Caco-2 (cell line): ENCODE measurements around the gene RPN2. TPM values are rescaled to one million over a fixed set of nuclear protein-coding genes. Genes with fewer than 3 reads are reported as not detected.

Experiments
- BruUV-seq: library from RNA; stranded (reverse); fragments of 400-500 nt; replicated peaks from 2 replicates; lab custom pipeline; 2021; lab: Mats Ljungman, UMichigan
- CTCF ChIA-PET: fragments of 300-600 bp; sonication (Branson Sonifier 250); formaldehyde crosslinking; loops from one replicate; lab custom pipeline; 2022; ENCODE audit warnings: antibody characterized with exemption; lab: Charles Lee
- POLR2A ChIA-PET: fragments of 300-600 bp; sonication (Branson Sonifier 250); formaldehyde crosslinking; loops from one replicate; lab custom pipeline; 2022; ENCODE audit warnings: antibody characterized with exemption; lab: Charles Lee
- DNase-seq, 2 experiments: peaks; one replicate each; pipeline versions ENCODE4 v3.0.0 to v3.0.0-alpha.2; 2020 to 2022
- H3K27me3 ChIP-seq: replicated peaks from 2 replicates; pipeline ENCODE4 v1.6.0; 2011; ENCODE audit warnings: low read length; ENCODE audit not compliant: control insufficient read depth, insufficient read depth
- H3K36me3 ChIP-seq: 2 replicates; pipeline ENCODE4 v1.5.1; 2011; ENCODE audit warnings: low read length; ENCODE audit not compliant: control insufficient read depth, insufficient read depth
- H3K4me1 ChIP-seq: fragments of 250-450 bp; sonication (Bioruptor Pico); 2 replicates; pipeline ENCODE4 v1.5.1; 2020; ENCODE audit warnings: mild to moderate bottlenecking
- H3K4me3 ChIP-seq: 2 replicates; pipeline ENCODE4 v1.5.1; 2011; ENCODE audit warnings: low read depth, mild to moderate bottlenecking, control low read depth, low read length
- H3K9me3 ChIP-seq: fragments of 250-450 bp; sonication (Bioruptor Pico); 2 replicates; pipeline ENCODE4 v1.5.1; 2020; ENCODE audit warnings: mild to moderate bottlenecking, moderate library complexity
- H3K27ac Mint-ChIP-seq: one replicate; pipeline ENCODE4 v1.8.0; 2022; ENCODE audit warnings: mixed read lengths; ENCODE audit not compliant: unreplicated experiment
- H3K27me3 Mint-ChIP-seq: one replicate; pipeline ENCODE4 v1.8.0; 2022; ENCODE audit warnings: mixed read lengths; ENCODE audit not compliant: insufficient read depth, unreplicated experiment
- H3K36me3 Mint-ChIP-seq: one replicate; pipeline ENCODE4 v1.8.0; 2022; ENCODE audit warnings: mild to moderate bottlenecking, mixed read lengths; ENCODE audit not compliant: insufficient read depth, unreplicated experiment
- H3K4me1 Mint-ChIP-seq: one replicate; pipeline ENCODE4 v1.8.0; 2022; ENCODE audit warnings: low read depth, mixed read lengths; ENCODE audit not compliant: unreplicated experiment
- H3K4me3 Mint-ChIP-seq: one replicate; pipeline ENCODE4 v1.8.0; 2022; ENCODE audit warnings: mild to moderate bottlenecking, moderate library complexity, mixed read lengths; ENCODE audit not compliant: unreplicated experiment
- H3K9me3 Mint-ChIP-seq: one replicate; pipeline ENCODE4 v1.8.0; 2022; ENCODE audit warnings: mixed read lengths; ENCODE audit not compliant: unreplicated experiment
- intact Hi-C: fragments of 100-400 bp; cut with micrococcal nuclease; formaldehyde crosslinking; loops from one replicate; pipeline ENCODE4 v1.10.0; 2022; ENCODE audit not compliant: unreplicated experiment
- total RNA-seq: library from RNA; stranded (reverse); gene quantifications from 2 replicates; pipeline ENCODE4 v1.2.3, GENCODE V29; 2022
- TF ChIP-seq, protein P1 (sequence below), 2 experiments: fragments of 200-600 bp in 1 of 2; IDR thresholded peaks; 1 replicate in 1 of 2; 2 replicates in 1 of 2; pipeline versions ENCODE4 v1.5.1 to v1.8.0; 2011 to 2022; ENCODE audit warnings: antibody characterized with exemption in 1 of 2, control low read depth in 1 of 2, inconsistent platforms in 1 of 2, low read depth in 1 of 2, low read length in 1 of 2, mild to moderate bottlenecking in 1 of 2, moderate library complexity in 1 of 2; ENCODE audit not compliant: insufficient read depth in 1 of 2, severe bottlenecking in 1 of 2, unreplicated experiment in 1 of 2

The RPN2 gene
- total RNA-seq, 1 experiment from 2014 or later = 838 TPM

DNA sequence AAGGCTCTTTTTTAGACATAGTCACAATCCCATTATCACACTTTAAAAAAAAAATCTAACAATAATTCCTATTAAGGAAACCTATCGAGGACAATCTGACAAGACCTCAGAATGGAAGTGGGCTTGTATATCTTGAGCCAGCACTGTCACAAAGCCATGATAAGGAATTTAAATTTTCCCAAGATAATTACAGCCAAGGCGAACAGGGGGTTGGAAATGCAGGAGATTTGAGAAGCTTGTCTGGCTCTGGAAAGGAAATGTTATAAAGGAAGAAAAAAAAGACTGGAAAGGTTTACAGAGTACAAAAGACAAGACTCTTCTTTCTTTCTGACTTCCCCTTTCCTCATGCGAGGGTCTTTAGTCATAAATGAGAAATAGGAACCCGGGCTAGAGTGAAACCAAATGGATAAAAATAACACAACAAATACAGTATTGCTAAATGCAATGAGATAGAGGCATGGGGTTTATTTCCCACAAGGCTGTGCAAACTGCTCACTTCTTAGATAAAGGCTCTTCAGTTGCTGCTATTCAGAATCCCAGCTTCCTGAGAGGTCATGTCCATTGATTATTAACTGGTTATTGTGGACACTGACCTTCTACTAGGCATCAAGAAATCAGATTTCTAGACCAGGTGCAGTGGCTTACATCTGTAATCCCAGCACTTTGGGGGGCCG lies 95.9 kb downstream of the RPN2 start:
- no peak overlapping the region for H3K4me3 Mint-ChIP-seq
- TF ChIP-seq, protein P1, sequence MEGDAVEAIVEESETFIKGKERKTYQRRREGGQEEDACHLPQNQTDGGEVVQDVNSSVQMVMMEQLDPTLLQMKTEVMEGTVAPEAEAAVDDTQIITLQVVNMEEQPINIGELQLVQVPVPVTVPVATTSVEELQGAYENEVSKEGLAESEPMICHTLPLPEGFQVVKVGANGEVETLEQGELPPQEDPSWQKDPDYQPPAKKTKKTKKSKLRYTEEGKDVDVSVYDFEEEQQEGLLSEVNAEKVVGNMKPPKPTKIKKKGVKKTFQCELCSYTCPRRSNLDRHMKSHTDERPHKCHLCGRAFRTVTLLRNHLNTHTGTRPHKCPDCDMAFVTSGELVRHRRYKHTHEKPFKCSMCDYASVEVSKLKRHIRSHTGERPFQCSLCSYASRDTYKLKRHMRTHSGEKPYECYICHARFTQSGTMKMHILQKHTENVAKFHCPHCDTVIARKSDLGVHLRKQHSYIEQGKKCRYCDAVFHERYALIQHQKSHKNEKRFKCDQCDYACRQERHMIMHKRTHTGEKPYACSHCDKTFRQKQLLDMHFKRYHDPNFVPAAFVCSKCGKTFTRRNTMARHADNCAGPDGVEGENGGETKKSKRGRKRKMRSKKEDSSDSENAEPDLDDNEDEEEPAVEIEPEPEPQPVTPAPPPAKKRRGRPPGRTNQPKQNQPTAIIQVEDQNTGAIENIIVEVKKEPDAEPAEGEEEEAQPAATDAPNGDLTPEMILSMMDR (IDR thresholded peaks at IDR 0.05; ENCODE audit: insufficient read depth in 1 of 2, low read depth in 1 of 2, low read length in 1 of 2, severe bottlenecking in 1 of 2, unreplicated experiment in 1 of 2) = no peak
- no peak overlapping the region for H3K4me3 ChIP-seq
- H3K4me1 Mint-ChIP-seq = no peaks in the 10 kb centered on the region
- no peaks in the 10 kb centered on the region for H3K36me3 ChIP-seq
- H3K27ac Mint-ChIP-seq = no peak overlapping the region
- no peaks in the 10 kb centered on the region for H3K27me3 ChIP-seq
- peaks cover 5% of the 10 kb centered on the region for H3K4me1 ChIP-seq
- H3K27me3 Mint-ChIP-seq = no peaks in the 10 kb centered on the region
- H3K9me3 Mint-ChIP-seq = no peaks in the 10 kb centered on the region
- H3K36me3 Mint-ChIP-seq = no peaks in the 10 kb centered on the region
- CTCF ChIA-PET = interaction anchor here (1.0 kb wide), 1 partner anchor 10 kb away, joined by 3 read pairs; no protein-coding TSS in a partner anchor
- intact Hi-C loops = no loop called here
- peaks cover 5% of the 10 kb centered on the region; the same call in 1 of the 2 replicates for H3K9me3 ChIP-seq
- BruUV-seq = no TSS peak
- DNase-seq = no peak
- POLR2A ChIA-PET = no interaction called here

DNA sequence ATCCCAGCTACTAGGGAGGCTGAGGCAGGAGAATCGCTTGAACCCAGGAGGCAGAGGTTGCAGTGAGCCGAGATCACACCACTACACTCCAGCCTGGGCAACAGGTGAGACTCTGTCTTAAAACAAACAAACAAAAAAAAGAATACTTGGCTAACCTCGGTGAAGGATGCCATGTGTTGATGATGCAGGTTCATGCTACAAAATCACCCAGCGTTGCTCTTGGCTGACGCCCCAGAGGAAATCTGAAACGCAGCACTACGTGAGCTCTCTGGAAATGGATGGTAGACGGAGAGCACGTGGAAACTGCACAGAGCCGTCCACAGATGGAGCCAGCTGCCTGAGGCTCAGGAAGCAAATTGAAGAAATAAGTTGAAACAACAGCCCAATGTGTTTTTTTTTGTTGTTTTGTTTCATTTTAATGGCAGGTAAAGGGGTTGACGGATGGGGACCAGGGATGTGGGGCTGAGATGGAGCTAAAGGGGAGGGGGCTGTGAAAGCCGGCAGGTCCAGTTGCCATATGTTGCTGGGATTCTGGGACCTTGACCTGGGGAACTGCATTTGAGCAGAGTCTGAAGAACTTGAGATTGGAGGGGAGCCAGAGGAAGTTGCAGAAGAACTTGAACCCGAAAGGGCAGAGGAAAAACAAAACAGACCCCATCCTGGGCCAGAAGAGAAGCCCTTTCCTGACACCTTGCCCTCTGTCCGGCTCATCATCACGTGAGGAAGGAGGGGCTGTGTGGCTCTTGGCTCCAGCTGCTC lies 97.5 kb downstream of the RPN2 start:
- no peak overlapping the region for H3K4me3 ChIP-seq
- H3K4me1 ChIP-seq = peaks cover 9% of the 10 kb centered on the region
- H3K9me3 ChIP-seq = no peaks in the 10 kb centered on the region
- no peaks in the 10 kb centered on the region for H3K27me3 Mint-ChIP-seq
- TF ChIP-seq, protein P1 (IDR thresholded peaks at IDR 0.05; ENCODE audit: insufficient read depth in 1 of 2, low read depth in 1 of 2, low read length in 1 of 2, severe bottlenecking in 1 of 2, unreplicated experiment in 1 of 2) = peak in 1 of 2 experiments; percentile 40
- CTCF ChIA-PET = interaction anchor here (0.6 to 1.9 kb wide), 9 partner anchors 13 to 226 kb away, joined by 3 to 9 read pairs (median 3); partner anchors contain the start of gene MANBAL
- no peaks in the 10 kb centered on the region for H3K4me1 Mint-ChIP-seq
- H3K27ac Mint-ChIP-seq = no peak overlapping the region
- intact Hi-C loops = no loop called here
- POLR2A ChIA-PET = no interaction called here
- peak in 1 of 2 experiments; percentile 42 for DNase-seq
- no peak overlapping the region for H3K4me3 Mint-ChIP-seq
- BruUV-seq = no TSS peak
- H3K9me3 Mint-ChIP-seq = no peaks in the 10 kb centered on the region
- H3K27me3 ChIP-seq = no peaks in the 10 kb centered on the region
- no peaks in the 10 kb centered on the region for H3K36me3 Mint-ChIP-seq
- no peaks in the 10 kb centered on the region for H3K36me3 ChIP-seq

DNA sequence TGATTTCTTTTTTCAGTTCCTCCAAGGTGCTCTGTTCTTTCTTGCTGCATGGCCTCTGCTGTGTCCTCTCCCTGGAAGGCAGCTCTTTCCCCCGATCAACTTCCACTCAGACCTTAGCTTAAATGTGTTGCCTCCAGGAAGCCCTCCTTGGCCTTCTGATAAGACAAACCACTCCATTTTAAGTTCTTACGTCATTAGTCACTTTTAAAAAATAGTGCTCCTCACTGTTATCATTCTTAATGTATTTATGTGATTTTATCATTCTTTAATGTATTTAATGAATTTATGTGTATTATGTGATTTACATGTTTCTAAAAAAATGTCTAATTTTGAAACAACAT lies 98.1 kb downstream of the RPN2 start:
- intact Hi-C loops = no loop called here
- no peaks in the 10 kb centered on the region for H3K4me1 Mint-ChIP-seq
- H3K4me1 ChIP-seq = peaks cover 9% of the 10 kb centered on the region
- DNase-seq = no peak
- no peaks in the 10 kb centered on the region for H3K9me3 Mint-ChIP-seq
- no peak overlapping the region for H3K27ac Mint-ChIP-seq
- no peaks in the 10 kb centered on the region for H3K27me3 Mint-ChIP-seq
- H3K27me3 ChIP-seq = no peaks in the 10 kb centered on the region
- no peaks in the 10 kb centered on the region for H3K36me3 ChIP-seq
- no peaks in the 10 kb centered on the region for H3K9me3 ChIP-seq
- H3K4me3 Mint-ChIP-seq = no peak overlapping the region
- ChIA-PET CTCF (interaction anchor here (1.0 to 1.9 kb wide), 2 partner anchors 104 to 225 kb away, joined by 4 read pairs; no protein-coding TSS in a partner anchor), POLR2A (no interaction called here)
- TF ChIP-seq, protein P1 (IDR thresholded peaks at IDR 0.05; ENCODE audit: insufficient read depth in 1 of 2, low read depth in 1 of 2, low read length in 1 of 2, severe bottlenecking in 1 of 2, unreplicated experiment in 1 of 2) = no peak
- H3K36me3 Mint-ChIP-seq = no peaks in the 10 kb centered on the region
- no peak overlapping the region for H3K4me3 ChIP-seq
- no TSS peak for BruUV-seq
